Measurements from ENCODE around the gene CWC25.
A peak's percentile ranks its signal among the peaks of the same experiment; 100 is the strongest.

CWC25 gene

DNA sequence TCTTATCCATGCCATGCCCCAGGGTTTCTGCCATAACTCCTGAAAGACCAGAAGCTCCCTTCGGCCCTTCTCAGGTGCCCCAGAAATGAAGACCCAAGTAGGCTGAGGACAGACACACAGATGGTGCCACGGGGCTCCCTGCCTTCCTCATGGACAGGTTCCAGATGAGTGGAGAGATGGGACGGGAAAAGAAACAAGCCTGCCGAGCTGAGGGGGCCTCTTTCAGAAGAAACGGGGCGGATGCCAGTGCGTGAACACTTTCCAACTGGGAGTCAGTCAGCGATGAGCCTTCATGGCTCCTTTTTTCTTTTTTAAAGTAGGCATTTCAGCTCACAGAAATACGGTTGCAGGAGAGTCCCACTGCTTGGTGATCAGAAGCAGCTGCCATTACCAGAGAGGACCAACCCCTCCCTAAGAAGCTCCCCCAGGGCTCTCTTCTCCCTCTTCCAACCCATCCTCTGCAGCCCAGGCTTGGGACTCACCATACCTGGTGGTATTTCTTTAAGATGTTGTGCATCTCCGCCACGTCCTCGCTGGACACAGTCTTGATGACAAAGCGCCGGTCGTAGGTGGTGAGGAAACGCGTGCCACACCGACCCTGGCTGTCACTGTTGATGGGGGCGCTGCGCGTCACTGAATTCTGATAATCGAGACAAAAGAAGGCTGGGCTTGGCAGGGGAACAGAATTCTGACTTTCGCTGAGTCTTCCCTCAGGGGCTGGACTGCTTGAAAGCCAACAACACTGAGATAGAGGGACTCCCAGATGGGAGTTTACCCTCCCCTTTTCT lies 45.0 kb downstream of the CWC25 start:
- DNase-seq = no peak

DNA sequence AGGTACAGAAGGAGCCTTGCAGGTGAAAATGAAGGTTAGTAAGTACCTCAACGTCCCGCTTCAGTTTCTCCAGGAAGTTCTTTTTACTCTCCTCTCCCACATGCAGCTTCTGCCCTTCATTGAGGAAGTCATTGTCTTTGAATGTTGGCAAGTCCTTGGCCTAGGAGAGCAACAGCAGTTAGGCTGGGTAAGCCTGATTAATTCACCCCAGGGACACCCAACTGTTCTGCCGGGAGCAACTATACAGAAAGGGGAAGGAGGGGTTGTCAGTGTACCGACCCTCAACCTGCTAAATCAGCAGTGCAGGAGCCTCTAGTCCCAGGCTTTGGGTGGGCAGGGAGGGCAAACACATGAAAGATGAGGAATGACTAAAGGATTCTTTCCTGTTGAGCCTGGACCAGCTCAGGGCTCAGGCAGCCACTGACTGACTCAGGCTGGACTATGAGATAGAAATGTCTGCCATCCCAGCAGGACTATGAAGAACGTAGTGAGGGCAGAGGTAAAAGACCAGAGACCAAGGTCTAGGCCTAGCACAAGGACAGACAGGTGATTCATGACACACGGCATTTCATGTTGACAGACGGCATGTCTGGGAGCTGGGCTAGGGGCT lies 47.4 kb downstream of the CWC25 start:
- DNase-seq = no peak

DNA sequence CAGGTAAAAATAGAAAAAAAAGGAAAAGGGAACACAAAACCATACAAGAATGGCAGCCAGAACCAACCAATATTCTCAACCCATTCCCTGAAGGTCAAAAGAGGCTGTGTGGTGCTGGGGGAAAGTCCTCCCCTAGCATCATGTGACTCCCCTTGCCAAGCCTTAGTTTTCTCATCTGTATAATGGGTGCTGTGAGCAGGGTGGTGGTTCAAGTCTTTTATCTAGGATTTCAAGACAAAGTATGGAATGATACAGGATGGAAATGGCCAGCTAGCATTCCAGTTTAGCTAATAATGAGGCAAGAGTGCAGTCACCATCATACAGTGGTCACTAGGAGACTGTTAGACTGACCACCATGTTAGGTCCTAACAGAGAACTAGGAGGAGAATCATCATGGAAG lies 51.9 kb downstream of the CWC25 start:
- no peak for DNase-seq

DNA sequence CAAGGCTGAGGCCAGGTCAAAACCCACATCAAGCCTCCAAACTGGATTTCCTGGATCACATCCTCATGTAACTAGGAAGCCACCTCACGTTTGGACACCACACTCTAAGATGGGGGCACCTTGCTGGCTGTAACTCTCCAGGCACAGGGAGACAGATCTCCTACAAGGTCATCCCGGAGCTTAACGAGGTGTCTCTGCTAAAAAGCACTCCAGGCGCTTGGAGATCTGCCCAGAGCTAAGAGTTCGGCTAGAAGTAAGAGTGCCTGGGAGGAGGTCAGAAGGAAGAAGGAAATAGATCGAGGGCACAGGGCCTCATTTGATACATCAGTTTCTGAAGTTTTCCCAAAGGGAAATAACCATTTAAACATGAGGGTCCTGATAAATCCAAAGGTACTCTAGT lies 56.7 kb downstream of the CWC25 start:
- no peak for DNase-seq

DNA sequence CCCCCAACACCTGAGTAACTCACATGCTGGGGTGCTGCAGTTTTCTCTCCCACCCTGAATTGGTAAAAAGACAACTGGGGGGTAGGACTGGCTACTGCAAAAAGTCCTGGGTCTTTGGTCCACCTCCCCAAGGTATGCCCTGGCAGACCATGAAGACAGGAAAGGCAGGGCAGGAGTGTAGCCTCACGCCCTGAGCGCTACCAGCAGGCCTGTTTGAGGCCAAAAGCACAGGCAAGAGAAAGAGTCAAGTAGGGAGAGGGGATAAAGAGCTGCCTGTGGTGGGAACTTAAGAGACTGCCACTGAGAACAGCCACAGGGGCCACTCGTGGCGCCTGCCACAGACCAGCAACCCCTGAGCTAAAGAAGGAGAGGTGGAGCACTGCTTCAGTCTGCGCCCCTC lies 58.8 kb downstream of the CWC25 start:
- no peak for DNase-seq

DNA sequence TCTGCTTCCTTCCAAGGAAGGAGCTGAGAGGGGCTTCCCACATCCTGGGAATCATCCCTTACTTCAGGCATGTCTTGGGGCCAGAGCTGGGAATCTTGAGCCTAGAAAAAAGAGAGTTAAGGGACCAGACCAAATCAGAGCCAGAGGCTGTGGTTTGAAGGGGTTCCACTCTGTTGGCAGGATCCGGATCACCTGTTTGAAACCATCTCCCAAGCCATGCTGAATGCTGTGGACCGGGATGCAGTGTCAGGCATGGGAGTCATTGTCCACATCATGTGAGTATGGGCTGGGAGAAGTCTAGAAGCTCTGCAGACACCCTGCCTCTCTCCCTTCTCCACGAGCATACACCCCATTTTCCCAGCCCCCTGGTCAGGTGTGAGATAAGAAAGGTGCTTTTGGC lies 62.9 kb downstream of the CWC25 start:
- no peak for DNase-seq

DNA sequence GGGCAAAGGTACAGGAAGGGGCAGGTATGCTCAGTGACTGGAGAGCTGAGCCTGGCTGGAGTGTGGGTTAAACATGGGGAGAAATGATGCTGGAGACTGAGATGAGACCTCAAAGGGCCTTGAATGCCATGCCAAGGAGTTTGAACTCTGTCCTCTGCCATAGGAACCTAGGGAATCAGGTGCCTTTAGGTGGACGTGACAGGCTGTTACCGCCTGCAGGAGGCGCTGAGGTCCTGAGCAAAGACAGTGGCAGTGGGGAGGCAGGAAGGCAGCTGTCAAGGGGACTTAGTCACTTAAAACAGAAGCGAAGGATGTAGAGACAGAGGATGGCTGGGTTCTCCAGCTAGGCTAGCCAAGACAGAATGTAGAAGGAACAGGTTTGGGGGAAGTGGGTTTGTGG lies 63.5 kb downstream of the CWC25 start:
- no peak for DNase-seq

DNA sequence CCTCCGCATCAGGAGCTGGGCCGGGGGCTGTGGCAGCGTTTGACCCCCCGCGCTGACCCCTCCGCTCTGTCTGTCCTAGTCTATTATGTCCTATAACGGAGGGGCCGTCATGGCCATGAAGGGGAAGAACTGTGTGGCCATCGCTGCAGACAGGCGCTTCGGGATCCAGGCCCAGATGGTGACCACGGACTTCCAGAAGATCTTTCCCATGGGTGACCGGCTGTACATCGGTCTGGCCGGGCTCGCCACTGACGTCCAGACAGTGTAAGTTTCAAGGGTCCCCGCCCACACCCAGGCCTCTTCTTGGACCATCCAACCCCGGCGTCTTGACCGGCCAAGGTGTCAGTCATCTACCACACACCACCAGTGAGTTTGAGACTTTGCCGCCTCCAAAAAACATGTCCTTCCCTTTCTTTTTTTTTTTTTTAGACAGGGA lies 72.0 kb downstream of the CWC25 start:
- no peak for DNase-seq

DNA sequence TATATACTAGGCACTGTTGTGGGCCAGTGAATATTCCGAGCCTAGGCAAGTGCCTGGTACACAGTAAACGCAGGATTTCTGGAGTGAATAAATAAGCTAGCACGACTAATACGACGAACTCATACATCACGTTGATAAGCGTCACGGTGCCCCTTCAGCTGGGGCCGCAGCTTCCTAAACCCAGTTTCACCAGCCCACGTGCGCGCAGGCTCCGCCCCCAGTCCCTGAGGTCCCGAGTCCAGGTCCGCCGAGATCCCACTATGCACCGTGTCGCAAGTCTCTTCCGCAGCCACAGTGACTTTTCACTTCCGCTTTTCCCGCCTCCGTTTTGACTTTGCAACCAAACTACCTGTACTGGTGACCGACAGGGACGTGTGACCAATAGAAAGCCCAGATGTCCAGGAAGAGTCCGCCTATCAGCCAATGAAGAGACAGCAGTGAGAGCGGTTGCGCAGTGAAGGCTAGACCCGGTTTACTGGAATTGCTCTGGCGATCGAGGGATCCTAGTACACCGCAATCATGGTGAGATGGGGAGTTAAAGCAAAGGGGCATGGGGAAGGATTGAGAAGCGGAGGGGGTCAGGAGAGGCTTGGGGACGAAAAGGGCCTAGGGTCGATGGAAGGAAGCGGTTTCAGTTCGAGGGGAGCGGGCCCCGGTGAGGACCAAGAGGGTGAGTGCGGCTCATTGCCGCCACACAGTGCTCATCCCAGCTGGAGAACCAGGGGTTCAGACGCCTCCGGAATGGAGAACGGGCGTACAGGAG lies 72.6 kb downstream of the CWC25 start, which contains the start of gene PSMB3:
TSS of gene PSMB3 (plus strand) at position 434 of the 763 bp plus-strand sequence. CDS start at position 520, 86 bp downstream.
- DNase-seq = peak; percentile 97

DNA sequence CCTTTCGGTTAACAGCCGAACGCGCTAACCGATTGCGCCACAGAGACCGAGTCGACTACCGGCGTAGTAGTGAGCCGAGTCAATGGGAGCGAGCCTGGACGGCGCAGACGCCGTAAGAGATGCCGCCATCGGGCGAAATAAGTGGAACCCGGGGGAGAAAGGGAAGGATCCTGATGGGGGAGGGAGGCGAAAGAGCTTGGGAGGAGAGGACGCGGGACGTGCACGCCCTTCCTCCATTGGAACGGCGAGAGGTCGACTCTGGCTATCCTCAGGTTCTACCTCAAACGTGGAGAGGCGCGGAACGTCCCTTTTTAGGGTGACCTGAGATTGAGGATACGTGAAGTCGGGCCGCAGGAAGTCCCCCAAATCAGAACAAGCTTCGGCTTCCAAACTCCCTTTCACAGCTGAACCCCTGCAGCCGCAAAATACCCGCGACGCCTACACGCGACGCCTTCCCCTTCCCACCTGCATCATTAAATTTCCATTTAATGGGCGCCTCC lies 73.3 kb downstream of the CWC25 start:
- DNase-seq = peak; percentile 84

DNA sequence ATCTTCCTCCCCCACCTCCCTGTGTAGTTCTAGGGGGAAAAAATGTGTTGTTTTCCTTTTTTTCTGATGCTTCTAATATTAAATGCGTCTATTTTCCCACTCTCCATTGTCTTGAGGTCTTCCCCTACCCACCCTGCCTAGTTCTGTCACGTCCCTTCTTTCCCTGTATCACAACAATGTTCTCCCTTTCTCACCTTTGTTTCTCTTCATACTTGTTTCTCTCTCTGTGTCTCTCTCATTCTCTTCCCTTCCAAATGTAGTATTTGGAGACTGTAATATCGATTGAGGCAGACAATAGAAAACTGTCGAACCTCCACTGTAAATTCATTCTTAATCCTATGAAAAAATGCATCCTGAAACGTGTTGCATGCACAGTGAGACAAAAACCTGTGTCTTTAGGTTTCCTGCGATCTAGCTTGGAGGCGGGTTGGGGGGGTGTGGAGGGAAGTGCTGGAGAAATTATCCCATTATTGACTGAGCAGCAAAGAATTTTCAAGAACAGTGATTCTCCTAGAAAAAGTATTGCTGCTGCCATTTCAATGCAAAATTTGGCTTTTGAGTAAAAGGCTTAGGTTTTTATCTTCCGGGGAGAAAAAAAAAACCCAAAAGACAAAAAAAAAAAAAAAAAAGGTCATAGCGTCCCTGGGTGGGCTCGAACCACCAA lies 73.8 kb downstream of the CWC25 start:
- no peak for DNase-seq

Data from KG1 (cell line).